ENCODE results near the gene TH.

TH gene

DNA sequence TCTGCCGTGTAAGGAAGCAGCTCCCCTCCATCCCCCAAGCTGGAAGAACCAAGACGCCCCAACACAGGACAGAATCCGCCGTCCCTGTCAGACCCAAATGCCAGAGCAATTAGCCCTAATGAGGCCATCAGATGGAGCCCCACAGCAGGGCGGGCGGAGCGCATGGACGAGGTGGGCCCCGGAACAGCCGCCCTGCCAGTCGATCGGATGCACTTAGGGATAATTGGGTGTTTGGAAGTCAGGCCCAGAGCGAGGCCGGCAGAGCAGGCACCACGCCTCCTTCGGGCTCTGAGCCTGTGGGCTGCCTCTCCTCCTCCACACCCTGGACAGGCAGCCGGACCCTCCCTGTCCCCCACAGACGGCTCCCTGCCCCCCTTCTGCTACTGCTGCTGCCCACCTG, 5.5 kb upstream of the TH start:
- no peak for DNase-seq

DNA sequence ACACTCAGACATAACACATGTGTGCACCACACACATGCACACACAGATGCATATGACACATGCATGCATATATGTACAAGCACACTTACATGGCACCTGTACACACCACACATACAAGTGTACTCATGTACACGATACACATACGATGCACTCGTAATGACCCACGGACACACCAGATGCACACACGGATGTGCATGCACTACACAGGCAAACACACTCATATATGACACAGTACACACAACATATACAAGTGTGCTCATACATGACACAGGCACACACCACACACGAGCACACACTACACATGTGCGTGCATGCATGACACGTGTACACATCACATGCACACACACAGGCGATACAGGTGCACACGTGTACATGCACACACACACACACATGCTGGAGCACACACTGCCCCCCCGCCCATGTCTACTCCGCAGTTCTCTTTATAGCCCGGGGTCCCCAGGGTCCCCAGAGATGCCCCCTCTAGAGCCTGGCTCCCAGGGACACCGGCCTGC, 4.8 kb upstream of the TH start:
- DNase-seq: no peak

DNA sequence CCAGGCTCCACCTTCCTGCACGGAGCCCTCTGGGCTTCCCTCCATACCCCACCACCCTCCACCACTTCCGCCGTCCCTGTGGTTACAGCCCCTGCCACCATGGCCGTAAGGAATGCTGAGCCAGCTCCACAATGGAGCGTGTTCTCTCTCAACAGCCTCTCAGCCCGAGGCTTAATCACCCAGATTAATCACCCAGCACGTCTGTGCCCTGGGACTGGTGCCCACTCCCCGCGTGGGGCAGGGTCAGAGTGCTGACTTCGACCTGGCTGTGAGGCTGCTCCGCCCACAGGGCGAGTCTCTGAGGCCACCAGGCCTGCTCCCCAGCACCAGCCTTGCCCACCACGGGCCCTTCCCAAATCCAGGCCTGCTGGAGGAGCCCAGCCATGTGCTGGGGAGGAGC, 4.0 kb upstream of the TH start:
- no peak for DNase-seq

DNA sequence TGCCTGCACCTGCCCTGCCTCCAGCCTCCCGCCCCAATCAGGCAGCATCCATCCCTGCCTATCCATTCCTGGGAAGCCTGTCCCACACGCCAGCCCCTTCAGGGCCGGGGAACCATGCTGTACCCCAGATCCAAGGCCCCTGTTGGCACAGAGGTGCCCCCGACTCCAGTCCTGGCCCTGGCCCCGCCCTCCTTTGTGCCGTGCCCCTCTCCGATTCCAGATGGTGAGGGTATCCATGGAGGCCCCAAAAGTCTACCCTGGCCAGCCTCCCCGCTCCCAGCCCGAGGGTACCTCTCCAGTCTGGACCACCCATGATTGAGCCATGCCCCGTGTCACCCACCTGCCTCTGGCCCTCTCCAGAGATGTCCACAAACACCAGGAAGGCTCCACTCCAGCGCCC, 2.7 kb upstream of the TH start:
- no peak for DNase-seq

DNA sequence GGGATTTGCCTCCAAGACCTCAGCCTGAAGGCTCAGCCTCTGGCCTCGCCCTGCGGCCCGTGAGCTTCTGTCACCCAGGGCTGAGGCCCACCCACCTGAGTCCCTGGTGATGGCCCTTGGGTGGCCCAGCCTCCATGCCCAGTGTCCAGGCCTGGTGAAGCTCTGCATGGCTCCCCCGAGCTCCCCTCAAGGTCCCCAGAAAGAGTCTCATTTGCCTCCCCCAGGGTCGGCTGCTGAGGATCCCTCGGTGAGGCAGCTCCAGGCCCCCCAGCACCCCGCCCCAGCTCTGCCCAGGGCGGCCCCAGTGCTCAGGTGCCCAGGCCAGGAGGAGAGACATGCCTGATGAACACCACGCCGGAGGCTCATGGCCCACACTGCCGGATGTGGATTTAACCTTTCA, 2.1 kb upstream of the TH start:
- no peak for DNase-seq

DNA sequence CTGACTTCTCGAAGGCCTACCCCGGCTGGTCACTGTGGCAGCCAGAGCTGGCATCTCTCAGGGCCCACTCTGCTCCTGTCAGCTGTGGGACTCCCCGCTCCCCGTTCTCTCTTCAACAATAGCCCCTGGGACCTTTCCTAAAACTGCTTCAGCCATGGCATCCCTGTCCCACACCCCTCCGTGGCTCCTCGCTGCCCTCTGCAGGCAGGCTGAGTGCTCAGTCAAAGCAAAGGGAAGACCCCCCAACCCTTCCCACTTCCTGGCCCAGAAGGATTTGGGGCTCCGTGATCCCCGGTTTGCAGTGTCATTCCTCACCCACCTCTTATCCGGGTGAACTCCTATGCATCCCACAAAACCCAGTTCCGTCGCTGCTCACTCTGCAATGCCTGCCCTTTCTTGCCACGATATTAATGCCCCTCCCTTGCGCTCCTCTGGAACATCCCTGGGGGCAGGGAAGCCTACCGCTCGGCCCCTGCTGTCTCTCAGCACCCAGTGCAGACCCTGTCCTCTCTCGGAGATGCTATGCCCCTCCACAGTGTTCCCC, 1.6 kb upstream of the TH start:
- no peak for DNase-seq

DNA sequence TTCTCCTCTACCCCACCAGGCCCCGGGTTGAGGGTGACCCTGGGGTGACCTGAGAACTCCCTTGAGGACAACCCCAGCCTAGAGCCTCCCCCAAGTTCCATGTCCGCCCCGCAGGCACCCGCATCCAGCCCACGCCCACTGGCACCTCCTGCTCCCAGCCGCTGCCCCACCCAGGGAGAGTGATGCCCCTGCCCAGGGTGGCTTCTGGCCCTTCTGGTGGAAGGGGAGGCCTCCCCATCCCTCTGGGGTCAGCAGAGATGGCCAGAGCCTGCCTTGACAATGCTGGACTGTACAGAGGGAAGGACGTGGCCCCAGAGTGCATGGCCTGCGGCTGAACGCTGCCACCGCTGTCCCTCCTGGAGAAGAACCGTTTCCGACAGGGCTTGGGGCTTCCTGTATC, 1.1 kb upstream of the TH start:
- DNase-seq: no peak

DNA sequence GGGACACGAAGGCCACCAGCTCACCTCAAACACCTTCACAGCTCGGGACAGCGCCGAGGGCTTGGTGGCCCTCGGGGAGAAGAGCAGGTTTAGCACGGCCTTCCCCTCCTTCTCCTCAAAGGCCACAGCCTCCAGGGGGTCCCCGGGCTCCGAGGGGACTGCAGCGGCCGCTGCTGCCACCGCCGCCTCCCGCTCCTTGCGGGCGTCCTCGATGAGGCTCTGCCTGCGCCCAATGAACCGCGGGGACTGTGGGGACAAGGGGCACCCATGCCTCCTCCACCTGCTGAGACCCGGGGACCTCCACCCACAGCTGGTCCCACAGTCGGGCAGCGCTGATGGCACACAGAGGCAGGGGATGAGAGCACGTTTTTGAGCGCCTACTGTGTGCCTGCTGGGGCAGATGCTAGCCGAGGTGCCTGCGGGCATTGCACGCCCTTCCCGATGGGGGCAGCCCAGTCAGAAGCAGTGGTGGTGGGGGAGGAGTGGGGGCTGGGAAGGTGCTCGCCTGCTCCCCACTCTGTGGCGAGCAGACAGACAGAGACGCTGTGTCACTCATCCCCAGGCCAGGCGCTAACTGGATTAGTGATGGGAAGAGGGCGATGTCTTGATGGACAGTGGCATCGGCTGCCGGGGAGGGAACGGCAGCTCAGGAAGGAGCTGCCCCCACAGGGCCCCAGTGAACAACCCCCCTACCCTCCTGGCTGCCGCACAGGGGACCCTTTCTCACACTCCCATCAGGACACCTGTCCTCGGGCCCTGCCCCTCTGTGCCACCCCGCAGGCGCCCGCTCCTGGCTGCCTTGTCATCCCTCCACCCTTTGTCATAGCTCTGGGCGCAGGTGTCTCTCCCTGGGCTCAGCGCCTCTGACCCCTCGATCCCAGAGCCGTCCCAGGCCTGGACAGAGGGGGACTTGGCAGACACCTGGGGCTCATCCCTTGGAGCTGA, 1.7 kb downstream of the TH start:
- DNase-seq: no peak

DNA sequence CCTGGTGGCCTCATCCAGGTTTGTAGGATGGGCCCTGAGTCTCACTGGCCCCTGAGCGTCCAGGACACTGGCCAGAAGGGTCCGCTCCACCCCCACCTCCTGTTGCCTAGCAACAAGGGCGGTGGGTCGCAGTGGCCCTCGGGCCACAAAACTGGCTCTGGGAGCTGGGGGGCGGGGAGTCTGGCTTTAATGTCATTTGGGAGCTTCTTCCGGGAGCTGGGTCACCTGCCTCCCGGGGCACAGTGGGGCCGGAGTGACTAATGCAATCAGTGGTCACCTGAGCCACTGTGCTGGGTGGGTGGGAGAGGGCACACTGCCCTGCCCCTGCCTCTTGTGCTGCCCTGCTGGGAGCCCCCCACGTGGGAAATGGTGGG, 2.6 kb downstream of the TH start:
- no peak for DNase-seq

DNA sequence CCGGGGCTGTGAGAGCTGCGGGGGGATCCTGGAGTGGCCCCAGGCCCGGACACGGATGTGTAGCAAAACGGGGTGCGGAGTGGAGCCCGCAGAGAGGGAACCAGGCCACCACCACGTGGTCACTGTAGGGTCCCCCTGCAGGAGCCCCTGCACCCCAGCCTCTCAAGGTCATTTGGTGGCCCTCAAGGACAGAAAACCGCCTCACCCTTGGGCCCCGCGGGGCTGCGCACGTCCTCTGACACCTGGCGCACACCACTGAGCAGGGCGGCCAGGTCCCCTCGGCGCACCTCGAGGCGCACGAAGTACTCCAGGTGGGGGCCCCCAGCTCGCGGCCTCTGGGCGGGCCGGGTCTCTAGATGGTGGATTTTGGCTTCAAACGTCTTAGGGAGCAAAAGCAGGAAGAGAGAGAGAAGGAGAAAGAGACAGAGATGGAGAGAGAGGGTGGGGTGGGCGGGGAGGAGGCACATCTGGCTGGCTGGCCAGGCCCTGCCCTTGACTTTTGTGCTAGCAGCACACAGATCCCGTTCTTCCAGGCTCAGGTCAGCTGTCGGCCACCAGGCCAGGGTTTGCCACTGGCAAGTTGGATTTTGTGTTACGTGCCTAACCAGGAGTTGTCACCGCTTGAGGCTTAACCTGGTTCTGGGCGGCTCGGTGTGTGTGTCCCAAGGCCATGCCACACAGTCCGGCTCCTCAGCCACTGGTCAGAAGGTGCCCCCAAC, 3.2 kb downstream of the TH start:
- DNase-seq: no peak

DNA sequence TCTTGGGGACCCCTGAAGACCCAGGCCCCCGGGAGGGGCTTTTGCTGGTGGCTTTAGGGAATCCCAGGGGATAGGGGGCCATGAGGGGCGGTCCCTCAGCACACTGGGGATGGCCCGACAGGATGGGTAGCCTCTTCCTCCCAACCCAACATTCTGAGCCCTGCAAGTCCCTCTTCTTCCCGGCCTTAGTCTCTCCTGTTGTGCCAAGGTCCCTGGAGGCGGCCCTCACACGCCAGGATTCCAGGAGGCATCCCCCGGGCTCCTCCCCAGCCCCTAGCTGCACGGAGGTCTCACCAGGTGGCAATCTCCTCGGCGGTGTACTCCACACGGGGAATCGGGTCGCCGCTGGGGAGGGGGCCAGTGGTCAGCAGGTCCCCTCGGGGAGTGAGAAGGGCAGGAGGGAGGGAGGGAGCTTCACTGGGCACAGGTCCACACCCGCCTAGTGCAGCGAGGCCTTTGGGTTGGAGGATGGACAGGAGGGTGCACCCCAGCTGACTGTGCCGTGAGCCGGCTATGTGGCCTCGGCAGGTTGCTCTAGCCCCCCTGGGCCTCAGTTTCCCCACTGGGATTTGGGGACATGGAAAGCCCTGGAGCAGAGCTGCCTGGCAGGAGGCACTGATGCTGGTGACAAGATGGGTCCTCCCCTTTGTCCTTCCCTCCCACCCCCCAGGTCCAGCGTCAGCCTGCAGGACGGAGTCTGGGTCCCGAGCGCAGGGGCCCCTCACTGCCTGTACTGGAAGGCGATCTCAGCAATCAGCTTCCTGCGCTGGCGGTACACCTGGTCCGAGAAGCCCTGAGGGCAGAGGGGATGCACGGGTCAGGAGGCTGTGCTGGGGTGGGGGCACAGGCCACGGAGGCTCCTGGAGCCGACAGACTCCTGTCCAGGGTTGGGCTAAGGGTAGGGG, 4.2 kb downstream of the TH start:
- DNase-seq: no peak

DNA sequence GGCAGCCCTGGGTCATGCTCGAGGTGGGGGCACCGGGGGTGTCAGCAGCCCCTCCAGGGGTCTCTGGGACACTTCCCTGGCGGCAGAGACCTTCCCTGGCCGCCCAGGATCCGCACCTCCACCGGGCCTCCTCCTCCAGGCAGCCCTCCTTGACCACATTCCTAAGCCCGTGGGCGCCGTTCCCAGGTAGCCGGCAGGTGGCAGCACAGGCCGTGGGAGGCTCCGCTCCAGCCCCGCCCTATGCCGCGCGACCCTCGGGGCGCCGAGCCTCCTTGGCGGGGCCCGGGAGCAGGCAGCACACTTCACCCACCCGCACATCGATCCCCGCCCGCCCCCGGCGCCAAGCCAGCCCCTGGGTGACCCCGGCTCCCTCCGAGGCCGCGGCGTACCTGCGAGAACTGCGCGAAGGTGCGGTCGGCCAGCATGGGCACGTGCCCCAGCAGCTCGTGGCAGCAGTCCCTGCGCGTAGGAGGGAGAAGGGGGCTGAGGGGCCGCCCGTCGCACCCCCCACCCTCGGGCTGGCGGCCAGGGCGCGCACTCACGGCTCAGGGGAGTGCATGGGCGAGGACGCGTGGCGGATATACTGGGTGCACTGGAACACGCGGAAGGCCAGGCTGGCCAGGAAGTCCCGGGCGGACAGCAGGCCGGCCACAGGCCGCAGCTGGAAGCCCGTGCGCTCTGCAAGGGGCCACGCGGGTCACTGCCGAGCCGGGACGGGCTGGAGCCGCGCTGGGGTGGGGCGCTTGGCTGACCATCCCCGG, 5.3 kb downstream of the TH start:
- DNase-seq: no peak

DNA sequence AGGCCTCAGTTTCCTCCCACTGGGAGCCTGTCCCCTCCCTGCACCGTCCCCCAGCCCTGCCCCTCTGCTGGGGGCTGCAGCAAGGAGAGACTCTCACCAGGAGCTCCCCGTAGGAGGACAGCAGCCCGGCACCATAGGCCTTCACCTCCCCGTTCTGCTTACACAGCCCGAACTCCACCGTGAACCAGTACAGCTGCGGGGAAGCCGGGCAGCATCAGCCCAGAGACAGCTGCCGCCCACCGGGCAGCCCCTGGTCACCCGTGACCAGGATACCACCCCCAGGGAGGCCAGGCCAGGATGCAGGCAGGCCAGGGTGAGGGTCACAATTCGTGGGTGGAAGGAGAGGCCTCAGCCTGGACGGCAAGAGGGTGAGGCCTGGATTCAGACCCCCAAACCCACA, 6.0 kb downstream of the TH start:
- no peak for DNase-seq

DNA sequence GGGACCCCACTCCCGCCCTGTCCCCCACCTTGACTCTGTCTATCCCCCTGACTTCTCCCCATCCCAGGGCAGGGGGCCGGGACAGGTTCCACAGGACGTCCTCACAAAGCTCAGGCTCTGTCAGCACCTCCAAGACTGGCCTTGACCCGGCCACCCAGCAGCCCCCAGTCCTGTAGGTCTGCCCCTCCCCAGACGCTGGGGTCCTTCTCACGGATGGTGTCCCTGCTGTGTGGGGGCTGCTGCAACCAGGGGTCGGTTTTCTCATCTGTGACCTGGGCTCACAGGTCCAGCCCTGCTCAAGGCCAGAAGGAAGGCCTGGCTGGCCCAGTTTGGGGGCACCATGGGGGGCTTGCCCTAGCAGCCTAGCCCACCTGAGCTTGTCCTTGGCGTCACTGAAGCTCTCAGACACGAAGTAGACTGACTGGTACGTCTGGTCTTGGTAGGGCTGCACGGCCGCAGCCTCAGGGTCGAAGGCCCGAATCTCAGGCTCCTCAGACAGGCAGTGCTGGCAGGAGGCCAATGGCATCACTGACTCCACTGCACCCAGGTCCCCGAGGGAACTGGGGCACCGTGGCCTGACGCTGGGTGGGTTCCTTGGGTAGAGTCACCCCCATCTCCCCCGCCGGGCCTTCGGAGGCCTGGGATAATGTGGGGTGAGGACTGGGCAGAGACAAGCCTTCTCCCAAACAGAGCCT, 6.6 kb downstream of the TH start:
- DNase-seq: no peak

DNA sequence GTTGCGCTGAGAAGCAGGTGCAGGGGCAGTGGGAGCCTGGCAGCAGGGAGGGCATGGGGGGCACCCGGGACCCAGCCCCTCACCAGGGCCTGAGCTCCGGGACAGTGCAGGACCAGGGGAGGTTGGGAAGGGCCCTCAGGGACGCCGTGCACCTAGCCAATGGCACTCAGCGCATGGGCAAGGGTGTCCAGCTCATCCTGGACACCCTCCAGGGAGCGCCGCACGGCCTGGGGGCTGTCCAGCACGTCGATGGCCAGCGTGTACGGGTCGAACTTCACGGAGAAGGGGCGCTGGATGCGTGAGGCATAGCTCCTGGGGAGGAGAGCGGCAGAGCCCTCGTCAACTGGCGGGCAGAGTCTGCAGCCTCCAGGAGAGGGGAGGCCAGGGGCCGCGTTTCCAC, 7.5 kb downstream of the TH start:
- DNase-seq: no peak

DNA sequence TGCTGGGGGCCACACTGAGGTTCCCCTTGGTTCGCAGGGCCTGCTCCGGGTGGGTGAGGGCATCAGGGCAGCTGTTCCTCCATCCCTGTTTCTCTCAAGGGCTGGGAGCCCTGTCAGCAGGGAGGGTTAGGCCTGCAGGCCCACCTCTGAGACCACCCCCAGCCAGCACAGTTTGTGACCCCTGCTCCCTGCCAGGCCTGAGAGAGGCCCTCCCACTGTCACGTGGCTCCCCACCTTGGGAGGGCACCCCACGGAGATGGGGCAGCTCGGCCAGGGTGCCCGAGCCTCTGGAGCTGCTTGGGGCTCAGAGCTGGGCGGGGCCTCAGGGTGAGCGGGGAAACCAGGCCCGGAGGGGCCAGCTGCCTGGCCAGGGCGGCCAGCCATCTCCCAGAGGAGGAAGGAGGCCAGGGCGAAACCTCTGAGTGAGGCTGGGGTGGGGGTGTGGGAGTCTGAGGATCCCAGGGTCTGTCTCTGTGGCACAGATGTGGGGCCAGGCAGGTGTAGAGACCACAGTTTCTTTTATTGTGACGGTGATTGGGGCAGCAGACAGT, 8.1 kb downstream of the TH start:
- no peak for DNase-seq

DNA sequence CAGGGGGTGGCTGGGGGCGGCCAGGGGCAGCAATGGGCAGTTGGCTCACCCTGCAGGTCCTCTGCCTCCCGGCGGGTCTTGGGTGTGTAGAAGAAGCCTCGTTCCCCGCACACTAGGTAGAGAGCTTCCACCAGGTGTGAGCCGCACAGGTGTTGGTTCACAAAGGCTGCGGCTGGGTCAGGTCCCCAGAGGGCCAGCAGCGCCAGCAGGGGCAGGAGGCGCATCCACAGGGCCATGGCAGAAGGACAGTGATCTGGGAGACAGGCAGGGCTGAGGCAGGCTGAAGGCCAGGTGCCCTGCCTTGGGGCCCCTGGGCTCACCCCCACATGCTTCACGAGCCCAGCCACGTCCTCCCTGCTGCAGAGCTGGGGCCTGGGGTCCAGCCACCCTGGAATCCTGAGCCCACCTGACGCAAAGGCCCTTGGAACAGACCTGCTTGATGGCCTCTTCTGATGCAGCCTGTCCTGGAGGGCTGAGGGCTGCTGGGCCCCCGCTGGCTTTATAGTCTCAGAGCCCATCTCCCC, 10.8 kb downstream of the TH start, which contains the start of gene INS:
Gene INS, minus strand, starts transcription at position 474 of the 524 bp plus-strand sequence. Its CDS starts 238 bp downstream, at position 236.
- no peak for DNase-seq

DNA sequence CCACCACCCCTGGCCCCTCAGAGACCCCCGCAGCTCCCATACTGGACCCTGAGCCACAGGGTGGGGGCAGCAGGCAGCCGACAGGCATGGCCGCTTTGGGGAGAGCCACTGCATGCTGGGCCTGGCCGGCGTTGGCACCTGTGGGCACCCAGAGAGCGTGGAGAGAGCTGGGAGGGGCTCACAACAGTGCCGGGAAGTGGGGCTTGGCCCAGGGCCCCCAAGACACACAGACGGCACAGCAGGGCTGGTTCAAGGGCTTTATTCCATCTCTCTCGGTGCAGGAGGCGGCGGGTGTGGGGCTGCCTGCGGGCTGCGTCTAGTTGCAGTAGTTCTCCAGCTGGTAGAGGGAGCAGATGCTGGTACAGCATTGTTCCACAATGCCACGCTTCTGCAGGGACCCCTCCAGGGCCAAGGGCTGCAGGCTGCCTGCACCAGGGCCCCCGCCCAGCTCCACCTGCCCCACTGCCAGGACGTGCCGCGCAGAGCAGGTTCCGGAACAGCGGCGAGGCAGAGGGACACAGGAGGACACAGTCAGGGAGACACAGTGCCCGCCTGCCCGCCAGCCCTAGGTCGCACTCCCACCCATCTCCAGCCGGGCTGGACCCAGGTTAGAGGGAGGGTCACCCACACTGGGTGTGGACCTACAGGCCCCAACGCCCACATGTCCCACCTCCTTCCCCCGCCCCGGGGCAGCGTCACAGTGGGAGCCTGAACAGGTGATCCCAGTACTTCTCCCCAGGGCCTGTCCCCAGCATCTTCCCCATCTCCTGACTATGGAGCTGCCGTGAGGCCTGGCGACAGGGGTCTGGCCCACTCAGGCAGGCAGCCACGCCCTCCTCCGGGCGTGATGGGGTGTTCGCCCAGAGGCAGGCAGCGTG, 11.8 kb downstream of the TH start:
- no peak for DNase-seq

DNA sequence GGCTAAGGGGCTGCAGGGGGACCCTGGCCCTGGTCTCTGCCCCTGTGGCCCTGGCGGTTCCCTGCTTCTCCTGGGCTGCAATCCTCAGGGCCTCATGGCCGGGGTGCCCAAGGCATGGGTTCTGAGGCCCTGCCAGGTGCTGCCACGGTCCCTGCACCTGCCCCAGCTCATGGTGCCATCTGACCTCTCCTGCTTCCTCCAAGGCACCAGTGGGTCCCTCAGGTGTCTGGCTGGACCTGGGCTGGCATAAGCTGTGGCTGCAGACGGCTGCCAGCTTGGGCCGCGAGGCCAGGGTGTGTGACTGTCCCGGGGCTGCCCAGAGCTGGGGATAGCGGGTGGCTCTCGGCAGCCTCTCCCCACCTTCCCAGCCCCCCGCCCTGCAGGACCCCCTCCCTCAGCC, 12.6 kb downstream of the TH start:
- DNase-seq: no peak

DNA sequence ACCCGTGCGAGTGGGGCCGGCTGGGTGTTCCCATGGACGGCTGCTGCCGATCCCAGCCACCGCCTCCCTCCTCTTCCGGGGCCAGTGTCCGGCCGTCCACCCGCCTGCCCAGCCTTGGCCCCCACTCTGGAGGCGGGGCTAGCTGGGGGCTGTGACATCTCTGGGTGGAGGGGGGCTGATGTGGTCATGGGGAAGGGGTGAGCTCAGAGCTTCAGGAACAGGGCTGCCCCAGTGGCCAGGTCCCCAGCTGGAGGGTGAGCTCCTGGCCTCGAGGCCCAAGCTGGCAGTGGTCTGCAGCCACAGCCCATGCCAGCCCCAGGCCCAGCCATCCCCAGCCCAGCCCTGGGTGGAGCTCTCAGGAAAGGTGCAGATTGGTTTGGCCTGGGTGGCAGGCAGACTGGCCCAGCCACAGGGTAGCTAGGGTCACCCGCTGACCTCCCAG, 13.3 kb downstream of the TH start:
- DNase-seq: no peak
